Measurements from ENCODE around the gene PLAAT1.

PLAAT1 gene

DNA sequence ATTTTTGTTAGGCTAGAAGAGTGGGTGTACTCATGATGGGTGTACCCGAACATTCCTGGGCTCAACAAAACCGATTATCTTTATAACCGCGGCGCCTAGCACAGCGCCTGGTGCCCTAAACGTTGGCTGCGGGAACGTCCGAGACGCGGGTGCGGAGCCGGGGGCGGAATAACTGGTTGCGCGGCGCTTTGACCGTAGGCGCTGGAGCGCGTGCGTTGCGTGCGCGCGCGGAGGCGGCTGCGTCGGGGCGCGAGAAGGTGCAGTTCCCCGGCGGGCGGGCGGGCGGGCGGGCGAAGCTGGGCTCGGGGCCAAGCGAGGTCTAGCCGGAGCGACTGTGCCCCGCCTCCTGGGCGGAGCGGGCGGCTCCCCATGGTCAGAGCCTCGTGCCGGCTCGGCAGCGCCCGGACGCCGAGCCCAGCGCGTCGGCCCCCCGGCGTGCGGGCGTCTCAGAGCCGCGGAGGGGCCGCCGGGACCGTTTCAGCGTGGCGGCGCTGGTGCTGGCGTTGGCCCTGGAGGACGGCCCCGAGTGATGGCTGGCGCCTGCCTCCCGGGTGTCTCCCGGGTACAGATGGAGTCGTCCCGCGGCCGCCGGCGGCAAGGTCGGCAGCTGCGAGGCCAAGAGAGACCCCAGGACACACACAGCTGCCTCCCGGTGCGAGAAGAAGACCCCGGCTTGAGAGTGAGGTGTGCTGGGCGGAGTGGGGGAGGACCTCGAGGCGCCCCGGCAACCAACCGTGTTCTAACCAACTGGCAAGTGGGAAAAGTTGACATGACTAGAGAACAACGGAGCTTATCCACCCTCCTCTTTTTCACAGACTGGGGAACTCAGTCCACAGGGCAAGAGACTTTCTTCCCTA lies at the start of gene PLAAT1:
Gene PLAAT1, plus strand, starts transcription at position 373 of the 857 bp plus-strand sequence. CDS start 14,429 bp downstream, outside the sequence.
- DNase-seq: peak; percentile 29 to 92 (median 56)
- intact Hi-C loops (cut with DNase I): no loop called here

DNA sequence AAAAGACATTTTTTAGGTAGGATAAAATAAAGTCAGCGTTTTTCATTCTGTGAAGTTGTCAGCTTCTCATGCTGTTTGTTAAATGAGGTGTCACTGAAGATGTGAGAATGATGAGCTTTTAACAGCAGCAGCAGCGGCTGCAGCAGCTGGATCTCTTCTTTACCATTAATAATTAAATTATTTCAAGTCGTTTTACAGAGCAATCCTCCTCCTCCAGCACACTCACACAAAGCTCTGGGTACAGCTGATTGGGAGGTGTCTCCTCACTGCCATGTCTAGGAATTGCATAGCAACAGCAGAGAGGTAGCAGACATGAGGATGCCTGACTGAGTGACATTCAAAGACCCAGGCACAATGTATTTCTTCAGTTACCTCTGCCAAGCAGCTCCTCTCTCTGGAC lies 46.7 kb upstream of the PLAAT1 start:
- intact Hi-C loops (cut with DNase I): no loop called here
- no peak for DNase-seq

GRCh38 chr3:193196746-193197145 lies 44.3 kb upstream of the PLAAT1 start:
- DNase-seq: no peak
- intact Hi-C loops (cut with DNase I): no loop called here

DNA sequence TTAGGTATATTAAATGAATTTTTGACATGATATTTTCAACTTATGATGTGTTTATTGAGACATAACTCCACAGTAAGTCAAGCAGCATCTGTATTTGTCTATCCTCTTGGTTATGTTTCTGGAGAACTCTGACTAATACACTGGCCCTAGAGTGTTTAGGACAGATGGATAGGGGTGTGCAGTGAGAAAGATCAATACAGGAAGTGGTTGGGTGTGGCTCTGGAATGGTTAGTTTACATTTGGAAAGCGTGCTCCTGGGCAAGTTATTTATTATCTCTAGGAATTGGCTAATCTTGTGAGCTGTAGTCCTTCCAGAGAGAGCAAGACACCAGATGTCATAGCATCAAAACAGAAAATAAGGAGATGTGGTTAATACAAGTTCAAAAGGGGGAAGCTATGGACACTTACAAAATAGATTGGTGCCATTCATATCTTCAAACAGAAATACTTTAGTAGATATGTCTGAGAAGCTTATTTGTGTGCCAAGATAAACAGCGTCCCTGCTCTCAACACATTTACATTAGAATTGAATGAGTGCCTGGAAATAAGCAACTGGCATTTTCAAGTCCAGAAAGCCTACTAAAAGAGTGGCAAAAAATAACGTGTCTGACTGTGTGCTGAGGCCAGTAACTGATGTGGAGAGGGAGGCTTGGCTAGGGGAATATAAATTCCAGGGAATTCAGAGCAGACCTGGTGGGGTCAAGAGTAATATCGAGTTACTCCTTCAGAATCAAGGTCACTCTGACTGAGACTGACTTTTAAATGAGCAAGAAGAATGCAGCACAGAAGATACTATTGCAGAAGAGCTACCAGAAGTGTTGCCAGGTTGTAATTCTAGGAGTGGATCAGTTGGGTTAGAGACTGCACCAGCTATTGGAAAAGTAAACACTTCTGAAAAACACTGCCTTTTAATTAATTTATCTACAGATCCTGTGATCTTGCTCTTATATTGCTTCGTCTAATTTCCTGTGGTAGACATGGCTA lies 33.4 kb upstream of the PLAAT1 start:
- DNase-seq: no peak
- intact Hi-C loops (cut with DNase I): no loop called here

- intact Hi-C loops (cut with DNase I): no loop called here
- DNase-seq: peak in 1 of 10 donors; percentile 24
These were observed 30.4 kb upstream of the PLAAT1 start for GRCh38 chr3:193210618-193211017.

- intact Hi-C loops (cut with DNase I): no loop called here
- no peak for DNase-seq
These were observed 29.8 kb upstream of the PLAAT1 start for GRCh38 chr3:193211173-193211572.

DNA sequence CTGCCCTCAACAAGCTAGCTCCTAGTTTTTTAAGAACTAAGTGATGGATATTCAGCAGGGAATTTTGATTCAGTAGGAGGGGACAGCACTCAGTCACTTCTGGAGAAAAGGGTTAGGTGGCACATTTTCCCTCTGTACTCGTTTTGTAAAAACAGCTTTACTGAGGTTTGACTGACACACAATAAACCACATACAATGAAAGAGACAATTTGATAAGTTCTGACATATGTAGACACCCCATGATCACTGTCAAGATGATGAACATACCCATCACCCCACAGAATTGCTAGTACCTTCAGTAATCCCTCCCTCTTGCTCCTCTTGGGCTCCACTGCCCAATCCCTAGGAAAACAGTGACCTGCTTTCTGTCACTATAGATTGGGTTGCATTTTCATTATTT lies 29.0 kb upstream of the PLAAT1 start:
- DNase-seq: no peak
- intact Hi-C loops (cut with DNase I): no loop called here

DNA sequence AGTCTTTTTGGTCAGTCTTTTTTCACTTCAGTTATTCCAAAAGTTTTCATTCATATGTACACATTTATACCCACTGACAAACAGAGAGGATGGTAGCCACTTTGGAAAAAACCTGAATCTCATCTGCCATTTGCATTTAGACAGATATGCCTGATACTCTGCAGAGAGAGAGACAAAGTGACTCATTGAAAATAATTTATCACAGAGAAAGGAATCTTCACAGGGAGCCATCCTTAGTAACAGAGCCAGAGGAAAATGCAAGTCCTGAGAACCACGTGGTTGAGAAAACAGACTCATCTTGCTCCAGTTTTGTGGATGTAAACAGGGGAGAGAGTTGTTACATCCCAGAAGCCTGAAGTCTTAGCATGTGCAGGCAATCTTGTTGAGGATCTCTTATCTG lies 28.2 kb upstream of the PLAAT1 start:
- intact Hi-C loops (cut with DNase I): no loop called here
- DNase-seq: no peak

DNA sequence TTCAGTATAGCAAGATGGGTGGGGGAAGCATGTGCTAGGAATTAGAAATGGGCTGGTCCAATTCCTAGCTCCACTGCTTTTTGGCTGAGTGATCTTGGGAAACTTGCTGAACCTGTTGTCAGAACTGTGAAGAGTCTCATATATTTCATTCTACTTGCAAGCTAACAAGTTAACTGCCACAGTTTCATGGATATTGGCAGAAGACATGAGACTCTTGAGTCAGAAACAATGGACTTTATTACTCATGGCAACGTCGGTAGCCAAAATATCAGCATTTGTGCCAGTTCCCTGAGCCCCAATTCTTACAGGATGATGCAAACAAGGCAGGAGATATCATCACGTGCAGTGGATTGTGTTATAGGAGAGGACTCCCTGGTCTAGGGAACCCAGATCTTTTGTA lies 26.6 kb upstream of the PLAAT1 start:
- DNase-seq: no peak
- intact Hi-C loops (cut with DNase I): no loop called here

GRCh38 chr3:193225302-193226125 lies 15.5 kb upstream of the PLAAT1 start:
- no peak for DNase-seq
- intact Hi-C loops (cut with DNase I): no loop called here

- peak in 1 of 10 donors; percentile 55 for DNase-seq
- intact Hi-C loops (cut with DNase I): no loop called here
These were observed 12.8 kb upstream of the PLAAT1 start for GRCh38 chr3:193228206-193228605.

DNA sequence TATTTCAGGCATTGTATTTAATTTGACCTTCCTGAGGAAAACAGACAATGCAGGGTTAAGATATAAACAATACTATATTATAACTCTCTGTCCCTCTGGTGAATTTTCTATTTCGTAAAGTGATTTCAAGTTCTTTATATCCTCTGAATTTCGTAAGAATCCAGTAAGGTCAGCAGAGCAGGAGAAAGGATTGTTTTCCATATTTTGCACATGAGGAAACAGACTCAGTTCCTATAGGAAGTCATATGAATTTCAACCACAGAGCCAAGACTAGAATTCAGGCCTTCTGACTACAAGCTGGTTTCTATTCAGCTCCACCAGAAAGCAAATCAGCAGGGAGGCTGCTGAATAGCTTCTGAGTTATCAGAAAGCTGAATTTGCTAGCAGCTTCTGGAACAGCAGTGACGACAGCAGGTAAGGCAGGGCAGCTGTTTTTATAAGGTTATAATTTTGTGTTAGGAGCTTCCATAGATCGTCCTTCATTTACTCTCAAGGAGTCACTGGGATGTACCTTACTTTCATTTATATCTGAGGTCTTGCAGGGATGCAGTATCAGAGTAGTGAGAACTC lies 11.1 kb upstream of the PLAAT1 start:
- DNase-seq: no peak
- intact Hi-C loops (cut with DNase I): no loop called here

- no peak for DNase-seq
These were observed 10.4 kb upstream of the PLAAT1 start for GRCh38 chr3:193230610-193231009.

DNA sequence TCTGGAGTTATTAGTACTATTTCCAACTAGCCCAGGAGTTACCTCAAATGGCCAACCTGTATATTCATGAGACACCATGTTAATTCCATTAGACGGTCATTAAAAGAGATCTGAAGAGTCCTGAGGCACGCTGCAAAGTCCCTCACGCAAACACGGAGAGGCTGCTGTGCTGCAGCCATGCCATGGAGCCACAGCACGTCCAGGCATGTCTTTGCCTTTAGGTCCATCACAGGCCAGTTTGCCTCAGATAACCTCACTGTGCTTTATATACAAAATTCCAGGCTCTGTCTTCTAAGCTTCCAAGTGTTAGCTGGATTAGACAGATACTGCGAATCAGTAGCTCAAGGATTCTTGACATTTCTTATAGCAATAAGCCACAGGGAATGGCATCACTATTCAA lies 9.8 kb upstream of the PLAAT1 start:
- intact Hi-C loops (cut with DNase I): no loop called here
- DNase-seq: no peak

More at GRCh38 chr3:193230610-193231009, 10.4 kb upstream of the PLAAT1 start:
- intact Hi-C loops (cut with DNase I): no loop called here

- DNase-seq: no peak
- intact Hi-C loops (cut with DNase I): no loop called here
These were observed 4.4 kb upstream of the PLAAT1 start for GRCh38 chr3:193236599-193236998.

DNA sequence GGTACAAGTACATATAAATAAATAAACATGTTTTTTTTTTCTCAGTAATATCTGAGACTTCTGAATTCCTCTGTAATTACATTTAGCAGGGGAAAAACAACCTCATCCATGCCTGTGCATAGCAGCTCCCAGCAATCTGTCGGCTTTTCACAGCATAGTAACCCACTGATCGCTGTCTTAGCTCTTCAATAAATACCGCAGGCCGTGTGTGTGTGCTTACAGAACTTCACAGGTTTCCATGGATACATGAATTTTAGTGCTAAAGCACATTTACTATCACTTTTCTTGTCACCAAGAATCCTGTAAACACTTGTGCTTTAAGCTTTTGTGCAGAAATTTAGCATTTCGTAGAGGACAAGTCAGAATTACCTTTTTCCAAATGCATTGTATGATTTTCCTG lies 4.0 kb upstream of the PLAAT1 start:
- peak in 1 of 10 donors; percentile 59 for DNase-seq
- intact Hi-C loops (cut with DNase I): no loop called here

- DNase-seq: no peak
These were observed 579 bp upstream of the PLAAT1 start for GRCh38 chr3:193240436-193240849.

DNA sequence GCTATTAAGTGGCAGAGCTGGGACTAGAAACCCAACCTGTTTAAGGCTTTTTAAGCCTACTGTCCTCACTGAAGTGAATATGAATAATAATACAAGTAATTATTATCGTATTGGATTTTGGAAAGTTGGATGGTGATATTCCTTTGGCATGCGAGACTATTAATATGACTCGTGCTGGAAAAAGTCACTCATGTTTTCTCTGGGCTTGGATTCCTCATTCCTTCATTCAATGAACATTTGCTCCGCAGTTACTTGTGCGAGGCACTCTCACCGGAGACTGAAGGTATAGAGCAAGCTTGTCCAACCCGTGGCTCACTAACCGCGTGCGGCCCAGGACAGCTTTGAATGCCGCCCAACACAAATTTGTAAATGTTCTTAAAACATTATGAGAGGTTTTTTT lies 694 bp downstream of the PLAAT1 start:
- intact Hi-C loops (cut with DNase I): no loop called here

More at GRCh38 chr3:193240436-193240849, 579 bp upstream of the PLAAT1 start:
- intact Hi-C loops (cut with DNase I): no loop called here

DNA sequence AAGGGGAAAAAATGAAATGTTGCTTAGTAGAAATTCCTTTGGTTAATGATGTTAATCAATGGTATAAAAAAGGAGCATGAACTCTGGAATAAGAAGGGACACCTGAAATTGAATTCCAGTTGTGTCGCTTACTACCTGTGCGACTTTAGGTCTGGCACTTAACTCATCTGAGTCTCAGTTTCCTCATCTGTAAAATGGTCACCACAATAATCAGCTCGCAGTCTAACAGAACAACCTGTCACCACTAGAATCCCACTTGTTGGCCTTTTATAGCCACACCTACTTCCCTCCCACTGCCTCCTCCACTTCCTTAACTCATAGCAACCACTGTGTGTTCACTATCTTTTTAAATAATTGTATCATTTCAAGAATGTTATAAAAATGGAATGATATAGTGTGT lies 2.5 kb downstream of the PLAAT1 start:
- intact Hi-C loops (cut with DNase I): no loop called here
- DNase-seq: no peak

More for the DNA sequence above, 694 bp downstream of the PLAAT1 start:
- peak in 1 of 10 donors; percentile 69 for DNase-seq

All from posterior cingulate gyrus (tissue), 11 donors.